Activated gamma-delta T cell treated with anti-CD3 and anti-CD28 coated beads, Interleukin-2, amount 50 U/mL, for 16 hours (primary cell): Measurements from ENCODE around the gene RIN3.

ENCODE experiments used
- DNase-seq: peaks from one replicate; pipeline ENCODE4 v3.0.0-alpha.2; 2020; ENCODE audit warnings: low read depth

The RIN3 gene

DNA sequence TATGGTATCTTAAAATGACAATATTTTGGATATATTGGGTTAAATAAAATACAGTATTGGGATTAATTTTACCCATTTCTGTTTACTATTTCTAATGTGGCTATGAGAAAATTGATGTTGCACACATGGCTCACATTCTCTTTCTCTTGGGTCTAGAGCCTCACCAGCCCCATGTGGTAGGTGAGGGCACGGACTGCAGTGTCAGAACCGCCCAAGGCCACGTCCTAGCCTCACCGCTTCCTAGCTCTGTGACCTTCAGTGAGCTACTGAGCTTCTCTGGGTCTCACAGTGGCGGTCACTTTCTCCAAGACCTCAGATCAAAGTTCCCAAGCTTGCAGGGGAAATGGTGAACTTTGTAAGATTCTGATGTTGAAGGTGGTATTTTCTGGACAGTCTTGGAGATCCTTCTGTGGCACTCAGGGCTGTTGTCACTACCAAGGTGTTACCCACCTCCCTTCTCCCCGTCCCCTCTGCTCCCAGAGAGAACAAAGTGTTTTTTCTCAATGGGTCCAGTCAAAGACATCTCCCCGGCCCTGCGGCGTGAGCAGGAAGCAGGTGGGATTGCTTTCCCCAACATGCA is 87.6 kb downstream of the RIN3 start:
- no peak for DNase-seq

DNA sequence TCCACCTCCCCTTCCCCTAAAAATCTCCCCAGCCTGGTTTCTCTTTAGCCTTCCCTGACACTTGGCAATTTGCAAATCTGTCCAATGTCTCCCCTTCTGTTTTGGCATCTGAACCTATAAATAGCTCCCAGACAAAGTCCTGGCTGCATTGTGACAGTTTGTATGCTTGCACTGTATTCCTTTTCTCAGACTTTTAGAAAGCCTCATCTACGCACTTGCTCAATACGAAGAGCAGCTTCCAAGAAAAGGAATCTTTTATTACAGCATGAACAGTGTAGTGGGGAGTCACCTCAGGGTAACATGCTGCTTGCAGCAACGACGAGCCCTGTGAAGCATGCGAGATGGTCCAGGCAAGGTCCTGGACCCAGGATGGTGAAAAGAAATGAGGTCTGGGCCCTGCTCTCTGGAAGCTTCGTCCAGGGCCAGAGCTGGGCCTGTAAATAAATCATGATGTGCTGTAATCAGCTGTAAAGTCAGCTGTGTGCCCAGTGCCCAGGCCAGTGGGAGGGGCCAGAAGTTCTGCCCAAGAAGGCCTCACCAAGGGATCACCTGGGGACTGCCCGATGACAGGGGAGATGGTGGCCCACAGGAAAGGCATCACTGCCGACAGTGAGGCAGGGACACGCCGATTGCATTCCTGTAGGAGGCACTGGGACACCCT is 88.3 kb downstream of the RIN3 start:
- DNase-seq, result no peak

DNA sequence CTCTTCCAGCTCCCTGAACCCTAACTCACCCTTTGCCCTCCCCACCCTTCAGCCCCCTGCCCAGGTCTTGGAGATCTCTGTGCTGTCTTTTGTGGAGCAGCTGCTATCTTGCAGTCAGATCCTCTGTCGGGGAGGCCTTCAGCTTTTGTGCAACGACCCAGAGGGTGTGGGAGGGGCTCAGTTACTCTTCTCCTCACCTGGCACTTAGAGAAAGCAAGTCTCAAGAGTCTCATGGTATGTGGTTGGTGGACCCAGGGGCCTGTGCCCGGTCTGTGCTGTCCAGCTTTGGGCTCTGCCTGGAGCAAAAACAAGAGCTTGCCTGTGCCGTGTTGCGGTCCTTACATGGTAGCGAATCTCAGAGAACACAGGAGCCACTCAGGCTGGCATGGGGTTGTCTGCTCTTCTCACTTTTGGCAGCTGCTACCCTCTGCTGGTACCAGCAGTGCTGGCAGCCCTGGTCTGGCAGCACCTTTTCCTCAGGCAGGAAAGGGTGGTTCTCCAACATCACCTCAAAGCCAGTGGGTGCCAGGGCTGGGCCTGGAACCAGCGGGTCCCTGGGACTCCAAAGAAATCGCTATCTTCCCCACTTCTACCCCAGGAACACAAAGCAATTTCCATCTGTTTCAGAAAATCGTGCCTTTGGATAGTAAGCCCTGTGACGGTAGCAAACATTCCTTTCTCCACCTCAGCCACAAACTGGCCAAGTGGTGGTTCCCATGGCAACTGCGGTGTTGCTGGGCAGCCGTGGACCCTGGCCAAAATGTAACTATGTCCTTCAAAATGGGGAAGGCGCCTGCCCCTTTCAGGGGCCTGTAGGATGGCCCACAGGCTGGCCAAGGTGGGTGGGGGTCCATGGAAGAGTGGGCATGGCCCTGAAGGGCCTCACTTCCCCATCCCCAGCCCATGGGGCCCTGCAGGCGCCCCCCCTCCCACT is 90.0 kb downstream of the RIN3 start:
- no peak for DNase-seq

DNA sequence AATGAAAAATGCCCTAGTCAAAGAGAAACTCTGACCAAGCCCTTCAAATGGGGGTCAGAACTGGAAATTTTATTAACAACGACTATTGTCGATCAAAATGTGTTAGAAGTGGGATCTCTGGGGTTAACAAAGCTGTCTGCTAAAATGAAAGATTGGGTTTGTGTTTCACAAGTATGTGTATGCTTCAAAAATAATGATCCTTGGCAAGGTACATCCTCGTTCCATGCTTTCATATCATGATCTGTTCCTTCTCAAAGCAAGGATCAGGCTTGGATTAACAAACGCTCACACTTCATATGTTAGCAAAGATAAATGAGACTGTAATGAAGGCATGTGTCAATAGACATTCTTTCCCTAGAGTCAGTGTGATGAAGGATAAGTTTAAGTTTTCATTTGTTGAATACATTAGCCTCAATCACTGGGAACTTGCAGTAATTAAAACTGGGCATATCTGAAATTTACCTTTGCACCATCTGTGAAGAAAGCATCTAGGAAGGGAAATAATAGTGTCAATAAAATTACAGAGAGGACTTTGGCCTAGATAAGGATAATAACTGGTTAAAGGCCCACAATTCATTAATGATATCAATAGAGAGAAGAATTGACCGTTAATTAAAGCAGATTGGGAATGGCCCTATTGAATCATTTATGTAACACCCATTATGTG is 91.8 kb downstream of the RIN3 start:
- DNase-seq, result no peak

DNA sequence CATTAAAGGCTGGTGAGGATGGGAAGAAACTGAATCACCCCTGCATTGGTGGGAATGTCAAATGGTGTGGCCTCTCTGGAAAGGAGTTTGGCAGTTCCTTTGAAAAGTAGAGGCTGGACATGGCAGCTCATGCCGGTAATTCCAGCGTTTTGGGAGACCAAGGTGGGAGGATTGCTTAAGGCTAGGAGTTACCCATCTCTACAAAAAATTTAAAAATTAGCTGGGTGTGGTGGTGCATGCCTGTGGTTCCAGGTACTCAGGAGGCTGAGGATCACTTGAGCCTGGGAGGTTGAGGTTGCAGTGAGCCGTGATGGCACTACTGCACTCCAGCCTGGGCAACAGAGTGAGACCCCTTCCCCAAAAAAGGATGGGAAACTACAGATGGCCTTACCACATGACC is 93.7 kb downstream of the RIN3 start:
- no peak for DNase-seq

DNA sequence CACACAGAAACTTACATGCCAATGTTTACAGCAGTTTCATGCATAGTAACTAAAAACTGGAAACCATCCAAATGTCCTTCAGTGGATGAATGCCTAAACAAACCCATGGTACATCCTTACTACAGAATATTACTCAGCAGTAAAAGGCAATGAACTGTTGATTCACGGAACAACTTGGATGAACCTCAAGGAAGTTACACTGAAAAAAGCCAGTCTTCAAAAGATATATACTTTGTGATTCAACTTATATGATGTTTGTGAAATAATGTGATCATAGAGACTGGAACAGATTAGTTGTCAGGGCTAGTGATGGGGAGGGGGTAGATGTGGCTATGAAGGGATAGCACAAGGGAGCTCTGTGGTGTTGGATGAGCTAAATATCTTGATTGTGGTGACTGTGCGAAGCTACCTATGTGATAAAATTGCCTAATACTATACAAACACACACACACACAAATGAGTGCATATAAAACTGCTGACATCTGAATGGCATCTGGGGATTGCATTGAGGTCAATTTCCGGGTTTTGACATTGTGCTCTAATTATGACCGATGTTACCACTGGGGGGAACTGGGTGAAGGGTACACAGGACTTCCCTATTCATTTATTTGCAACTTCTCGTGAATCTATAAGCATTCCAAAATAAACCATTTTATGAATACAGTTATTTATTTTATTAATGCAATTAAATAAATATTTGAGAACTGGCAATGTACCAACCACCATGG is 94.3 kb downstream of the RIN3 start:
- no peak for DNase-seq

DNA sequence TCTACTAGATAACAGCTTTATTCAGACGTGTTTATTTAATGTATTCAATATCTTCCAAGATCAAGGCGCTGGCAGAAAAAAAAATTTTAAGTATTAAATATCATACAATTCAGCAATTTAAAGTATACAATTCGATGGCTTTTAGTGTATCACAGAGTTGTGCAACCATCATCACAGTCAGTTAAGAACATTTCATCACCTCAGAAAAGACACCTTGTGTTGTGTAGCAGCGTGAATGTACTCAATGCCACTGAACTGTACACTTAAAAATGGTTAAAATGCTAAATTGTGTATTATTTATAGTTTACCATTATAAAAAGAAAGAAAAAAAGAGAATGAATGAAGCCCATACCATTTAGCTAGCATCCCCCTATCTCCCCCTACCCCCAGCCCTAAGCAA is 96.4 kb downstream of the RIN3 start:
- DNase-seq, result no peak

DNA sequence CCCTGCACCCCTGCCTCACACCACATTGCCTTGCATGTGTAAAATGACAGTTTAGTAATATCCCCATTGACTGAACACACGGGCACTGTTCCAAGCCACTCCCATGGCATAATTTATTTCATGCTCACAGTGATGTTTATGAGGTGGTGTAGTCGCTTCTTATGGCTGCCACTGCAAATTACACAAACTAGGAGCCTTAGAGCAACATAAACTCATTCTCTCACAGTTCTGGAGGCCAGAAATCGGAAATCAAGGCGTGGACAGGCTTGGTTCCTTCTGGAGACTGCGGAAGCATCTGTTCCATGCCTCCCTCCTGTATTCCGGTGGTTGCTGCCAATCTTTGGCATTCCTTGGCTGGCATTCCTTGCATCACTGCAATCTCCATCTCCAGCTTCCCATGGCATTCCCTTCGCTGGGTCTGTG is 97.3 kb downstream of the RIN3 start:
- DNase-seq, result no peak

DNA sequence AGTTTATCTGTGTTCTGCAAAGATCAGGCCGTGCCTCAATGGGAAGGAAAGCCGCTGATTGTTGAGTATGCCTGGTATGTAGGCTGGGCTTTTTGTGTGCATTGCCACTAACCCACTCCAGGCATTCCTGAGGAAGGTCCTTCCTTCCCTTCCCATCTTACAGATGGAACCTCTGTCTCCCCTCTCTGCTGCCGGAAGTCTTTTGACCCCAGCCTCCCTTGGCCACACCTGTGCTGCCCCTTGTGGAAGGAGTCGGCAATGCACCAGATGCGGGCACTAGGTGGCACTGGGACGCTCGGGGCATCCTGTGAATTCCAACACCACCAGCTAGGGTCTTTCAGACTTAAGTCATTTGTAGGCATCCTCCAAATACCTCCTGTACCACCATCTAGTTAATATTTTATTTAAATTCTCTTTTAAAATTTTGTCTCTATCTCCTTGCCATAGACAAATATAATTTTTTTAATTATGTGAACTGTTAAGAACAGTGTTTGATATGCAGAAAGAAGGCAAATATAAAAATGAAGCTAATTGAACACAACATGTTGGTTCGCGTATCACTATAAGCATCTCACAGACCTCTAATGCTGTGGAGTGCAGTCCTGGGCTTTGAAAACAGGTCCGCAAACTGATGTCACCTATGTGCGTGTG is 99.6 kb downstream of the RIN3 start:
- peak; percentile 43 for DNase-seq

DNA sequence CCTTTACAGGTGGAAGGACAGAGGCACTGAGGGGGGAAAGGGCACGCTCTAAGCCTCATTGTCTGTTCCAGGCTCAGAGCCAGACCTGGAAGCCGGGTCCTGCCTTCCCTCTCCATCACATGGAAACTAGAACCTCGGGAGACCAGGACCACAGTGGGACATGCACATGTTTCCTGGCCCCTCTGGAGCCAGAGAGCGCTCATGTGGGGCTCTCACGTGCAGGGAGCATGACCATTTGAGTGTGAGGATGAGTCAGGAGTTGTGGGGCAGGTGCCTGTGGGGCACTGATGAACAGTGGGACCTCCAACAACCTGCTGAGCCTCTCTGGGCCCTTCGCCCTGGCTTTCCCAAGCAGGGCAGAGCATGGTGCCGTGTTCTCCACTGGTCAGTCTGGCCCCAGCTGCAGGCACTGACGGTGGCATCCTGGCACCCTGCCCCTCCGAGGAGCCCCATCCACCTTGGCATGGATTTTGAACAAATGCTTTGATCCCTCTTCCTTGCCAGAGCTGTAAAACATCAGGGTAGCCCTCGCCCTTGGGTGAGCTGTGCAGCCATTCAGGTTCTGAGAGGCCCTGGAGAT is 100.2 kb downstream of the RIN3 start:
- DNase-seq, result no peak

DNA sequence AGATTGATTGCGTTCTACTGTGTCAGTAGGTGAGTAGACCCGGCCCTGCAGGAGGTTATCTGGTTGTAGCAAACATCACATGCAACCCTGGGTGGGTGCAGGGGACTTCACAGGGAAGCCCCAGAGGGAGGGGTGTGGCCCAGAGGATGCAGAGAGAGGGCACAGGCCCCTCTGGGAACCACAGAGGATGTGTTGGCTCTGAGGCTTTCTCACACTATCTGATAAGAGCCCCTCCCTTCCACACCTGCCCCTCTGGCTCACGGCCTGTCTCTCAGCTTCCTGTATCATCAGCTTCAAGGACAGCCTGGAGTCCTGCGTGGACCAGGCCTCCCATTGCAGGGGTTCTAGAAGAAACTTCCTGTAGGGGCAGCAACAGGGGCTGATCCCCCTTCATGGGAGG is 101.9 kb downstream of the RIN3 start:
- DNase-seq, result peak; percentile 74

DNA sequence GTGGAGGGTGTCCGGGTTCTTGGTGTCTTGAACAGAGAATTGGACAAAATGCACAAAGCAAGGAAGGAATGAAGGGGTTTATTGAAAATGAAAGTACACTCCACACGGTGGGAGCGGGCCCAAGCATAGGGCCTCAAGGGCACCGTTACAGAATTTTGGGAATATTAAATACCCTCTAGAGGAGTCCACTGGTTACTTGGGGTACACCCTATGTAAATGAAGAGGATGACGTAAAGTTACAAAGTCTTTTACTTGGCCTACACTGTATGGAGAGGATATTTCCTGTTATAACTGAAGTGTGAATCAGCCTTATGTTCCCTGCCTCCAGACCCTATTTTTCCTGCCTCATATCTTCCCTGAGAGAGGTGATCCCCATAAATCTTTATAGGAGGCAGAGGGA is 102.6 kb downstream of the RIN3 start:
- no peak for DNase-seq

DNA sequence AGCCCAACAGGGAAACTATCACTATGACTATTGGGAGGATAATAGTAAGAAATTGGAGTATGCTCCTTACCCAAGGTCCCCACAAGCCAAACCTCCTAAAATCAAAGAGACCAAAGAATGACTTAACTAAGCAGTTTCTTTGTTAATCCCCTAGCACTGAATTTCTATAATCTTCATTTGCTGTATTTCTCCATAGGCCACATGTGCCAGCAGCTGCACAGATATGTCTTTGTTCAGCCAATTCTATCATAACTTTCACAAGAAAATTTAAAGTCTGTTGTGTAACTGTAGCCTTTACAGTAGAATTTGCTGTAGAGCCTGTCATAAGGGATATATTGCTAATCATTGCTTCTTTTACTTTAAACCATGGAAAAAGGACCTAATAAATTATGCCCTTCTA is 104.0 kb downstream of the RIN3 start:
- no peak for DNase-seq

DNA sequence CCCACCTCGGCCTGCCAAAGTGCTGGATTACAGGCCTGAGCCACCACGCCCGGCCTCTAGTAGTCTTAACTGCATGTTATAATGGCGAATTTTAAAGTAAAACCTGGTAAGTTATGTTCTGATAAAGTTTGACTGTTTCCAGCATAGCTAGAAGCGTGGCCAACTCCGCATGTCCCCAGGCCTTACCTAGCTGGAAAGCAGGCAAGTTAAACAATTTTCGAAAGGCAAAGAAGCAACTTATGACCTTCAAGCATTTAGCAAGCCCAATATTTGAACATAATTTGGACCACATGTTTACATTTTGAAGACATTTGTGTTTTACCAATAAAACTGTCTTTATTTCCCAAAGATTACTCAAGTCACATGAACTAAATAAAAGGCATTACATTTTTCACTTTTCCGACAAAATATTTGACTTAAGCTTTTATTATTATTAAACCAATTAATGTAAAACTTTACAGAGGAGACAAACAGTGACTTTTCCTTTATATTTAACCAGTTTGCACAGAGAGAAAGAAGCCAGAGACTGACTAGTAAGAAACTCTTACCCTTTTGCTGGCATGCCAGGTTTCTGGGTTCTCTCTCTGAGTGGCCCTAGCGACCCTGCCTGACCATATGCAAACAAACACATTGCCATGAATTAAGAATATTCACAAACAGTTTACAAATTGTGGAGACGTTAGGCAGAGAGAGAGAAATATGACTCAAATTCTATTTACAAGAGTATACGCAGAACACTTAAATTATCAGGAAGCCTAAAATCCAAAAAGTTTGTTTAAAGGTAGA is 106.3 kb downstream of the RIN3 start:
- no peak for DNase-seq

DNA sequence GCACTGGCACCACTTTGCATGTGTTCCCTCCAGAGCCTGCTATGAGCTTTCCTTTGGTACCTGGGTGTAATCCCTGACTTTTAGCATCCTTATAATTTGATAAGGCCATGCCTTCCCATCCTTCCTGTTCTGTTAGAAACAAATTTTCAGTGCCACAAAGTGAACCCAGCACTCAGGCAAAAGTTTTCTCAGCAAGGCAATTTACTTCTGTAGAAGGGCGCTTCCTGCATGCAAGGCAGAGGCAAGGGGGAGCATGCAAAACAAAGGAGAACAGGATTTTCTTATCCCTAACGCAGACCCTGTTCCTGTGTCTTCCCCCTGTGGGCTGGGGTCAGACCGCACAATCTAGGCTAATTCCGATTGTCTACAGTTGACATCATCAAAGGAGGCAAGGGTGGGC is 108.7 kb downstream of the RIN3 start:
- DNase-seq, result no peak

DNA sequence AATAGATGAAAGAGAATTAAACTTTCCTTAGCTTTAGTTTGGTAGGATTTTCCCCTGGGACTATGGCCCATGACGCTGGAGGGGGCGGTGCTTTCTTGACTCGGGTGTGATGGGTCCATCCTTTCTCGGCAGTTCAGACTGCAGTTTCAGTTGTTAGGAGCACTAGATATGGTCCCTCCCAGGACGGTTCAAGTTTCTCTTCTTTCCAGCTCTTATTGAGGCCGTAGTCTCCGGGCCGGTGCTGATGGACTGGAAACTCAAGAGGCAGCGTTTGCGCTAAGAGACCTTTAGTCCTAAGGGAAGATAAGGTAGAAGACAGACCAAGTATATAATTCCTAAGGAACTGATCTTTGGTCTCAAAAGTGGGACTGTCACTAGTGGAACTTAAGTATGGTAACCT is 111.2 kb downstream of the RIN3 start:
- DNase-seq, result no peak

DNA sequence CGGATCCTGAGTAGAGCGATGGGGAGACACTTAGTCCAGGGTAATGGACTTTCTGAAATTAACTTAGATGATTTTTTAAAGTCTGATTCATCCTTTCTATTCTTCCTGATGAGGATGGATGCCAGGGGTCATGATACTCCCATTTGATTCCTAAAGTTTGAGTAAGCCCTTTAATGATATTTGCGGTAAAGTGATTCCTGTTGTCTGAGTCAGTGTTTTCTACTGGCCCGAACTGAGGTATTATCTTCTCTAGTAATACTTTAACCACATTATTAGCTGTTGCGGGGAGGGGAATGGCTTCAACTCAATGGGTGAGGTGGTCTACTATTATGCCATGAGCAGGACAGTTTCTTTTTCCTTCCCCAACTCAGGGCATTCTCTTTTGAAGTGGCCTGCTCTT is 111.6 kb downstream of the RIN3 start:
- no peak for DNase-seq

DNA sequence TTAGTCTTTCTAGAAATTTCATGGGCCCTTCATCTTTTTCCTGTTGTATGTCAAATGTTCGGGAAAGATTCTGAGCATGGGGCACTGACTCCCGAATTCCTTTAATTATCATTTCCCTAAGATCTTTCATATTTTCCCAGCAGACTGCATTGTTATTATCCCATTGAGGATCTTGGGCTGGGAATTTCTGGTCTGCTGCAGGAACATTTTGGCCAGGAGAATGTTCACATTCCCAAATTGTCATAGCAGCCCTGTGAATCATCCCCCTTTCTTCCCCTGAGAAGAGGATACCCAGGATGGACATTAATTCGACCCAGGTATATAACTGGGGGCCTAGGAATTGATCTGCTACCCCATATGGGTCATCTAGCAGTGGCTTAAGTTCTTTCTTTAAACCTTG is 112.5 kb downstream of the RIN3 start:
- no peak for DNase-seq

DNA sequence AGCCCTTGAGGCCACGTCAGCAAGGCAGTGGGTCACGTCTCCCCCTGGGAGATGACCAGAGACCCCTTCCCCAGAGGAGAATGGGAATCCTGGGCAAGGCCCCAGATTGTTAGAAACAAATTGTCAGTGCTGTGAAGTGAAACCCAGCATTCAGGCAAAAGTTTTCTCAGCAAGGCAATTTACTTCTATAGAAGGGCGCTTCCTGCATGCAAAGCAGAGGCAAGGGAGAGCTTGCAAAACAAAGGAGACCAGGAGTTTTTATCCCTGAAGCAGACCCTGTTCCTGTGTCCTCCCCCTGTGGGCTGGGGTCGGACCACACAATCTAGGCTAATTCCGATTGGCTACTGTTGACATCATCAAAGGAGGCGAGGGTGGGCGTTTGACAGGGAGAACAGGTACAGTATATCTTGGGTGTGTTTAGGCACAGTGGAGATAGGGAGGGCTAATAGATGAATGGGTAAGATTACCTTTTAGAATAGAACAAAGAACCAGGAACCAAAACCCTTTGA is 114.2 kb downstream of the RIN3 start:
- DNase-seq, result no peak

DNA sequence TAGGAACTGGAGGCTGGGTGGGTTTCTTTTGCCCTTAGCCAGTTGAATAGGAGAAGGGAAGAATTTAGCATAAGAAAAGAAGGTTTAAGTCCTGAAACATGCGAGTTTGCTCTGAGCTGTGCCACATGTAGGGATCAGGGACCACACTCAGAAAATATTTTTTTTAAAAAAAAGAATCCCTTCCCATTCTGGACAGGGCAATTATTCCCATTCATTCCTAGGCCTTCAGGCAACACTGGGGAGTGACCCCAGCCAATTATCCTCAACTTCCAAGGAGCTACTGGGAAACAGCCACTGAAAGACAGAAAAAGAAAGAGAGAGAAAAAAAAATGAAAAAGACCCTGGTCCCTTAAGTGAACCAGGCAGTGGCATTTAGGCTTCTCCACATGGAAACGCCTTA is 115.1 kb downstream of the RIN3 start:
- DNase-seq, result no peak
